ENCODE data around the gene MB.

Gene MB

DNA sequence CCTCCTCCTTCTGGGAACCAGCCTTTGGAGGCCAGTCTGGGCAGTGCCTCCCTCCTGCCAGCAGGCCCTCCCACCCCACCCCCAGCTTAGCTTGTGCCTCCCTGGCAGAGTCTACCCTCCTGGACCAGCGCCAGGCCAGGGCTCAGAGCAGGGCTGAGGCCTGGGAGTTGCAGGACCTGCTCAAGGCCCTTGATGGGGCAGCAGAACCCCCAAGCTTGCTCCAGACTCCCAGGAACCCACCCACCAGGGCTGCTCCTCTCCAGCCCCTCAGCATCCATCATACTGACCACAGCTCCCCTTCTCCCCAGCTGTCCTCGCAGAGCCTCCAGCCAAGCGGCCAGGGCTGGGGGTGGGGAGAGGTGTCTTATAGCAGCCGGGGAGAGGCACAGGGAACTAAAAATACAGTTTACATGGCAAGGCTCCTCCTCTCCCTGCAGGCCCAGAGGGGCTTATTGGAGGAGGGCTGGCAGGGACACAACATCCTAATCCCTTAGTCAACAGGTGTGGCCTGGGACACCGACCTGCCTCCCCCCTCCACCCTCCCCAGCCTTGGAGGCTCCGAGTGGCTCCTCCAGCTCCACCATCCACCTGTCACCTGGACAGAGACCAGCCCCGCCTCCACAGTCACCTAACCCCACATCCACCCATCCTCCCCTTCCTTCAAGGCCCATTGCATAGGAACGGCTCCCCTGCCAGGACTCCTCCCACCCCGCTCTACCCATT lies 5.2 kb upstream of the MB start:
- no peak for TF ChIP-seq ZNF274 (IDR thresholded peaks at IDR 0.05; ENCODE audit: low read depth, low read length)
- TF ChIP-seq YY1 (IDR thresholded peaks at IDR 0.05; ENCODE audit: insufficient read depth, insufficient read length): no peak
- no peak for TF ChIP-seq SUZ12 (IDR thresholded peaks at IDR 0.05; ENCODE audit: extremely low read depth, insufficient read depth, insufficient read length)
- Histone ChIP-seq H3K9ac (ENCODE audit: insufficient read length, low read depth) (peak overlapping the region; percentile 47), H3K27me3 (ENCODE audit: insufficient read depth, insufficient read length) (no peaks in the 10 kb centered on the region), H3K4me3 (ENCODE audit: insufficient read length, low read depth) (no peak overlapping the region), H3K9me3 (ENCODE audit: insufficient read depth, low read length) (no peaks in the 10 kb centered on the region), H3K4me1 (ENCODE audit: insufficient read depth, insufficient read length) (peaks cover 4% of the 10 kb centered on the region), H3K36me3 (ENCODE audit: insufficient read depth, insufficient read length, low read length) (no peaks in the 10 kb centered on the region)
- DNase-seq (ENCODE audit: low read depth, low spot score): no peak

- H3K4me3 ChIP-seq (ENCODE audit: insufficient read length, low read depth): no peak overlapping the region
- H3K4me1 ChIP-seq (ENCODE audit: insufficient read depth, insufficient read length): peaks cover 4% of the 10 kb centered on the region
- H3K27me3 ChIP-seq (ENCODE audit: insufficient read depth, insufficient read length): no peaks in the 10 kb centered on the region
- no peak for DNase-seq (ENCODE audit: low read depth, low spot score)
- H3K9me3 ChIP-seq (ENCODE audit: insufficient read depth, low read length): no peaks in the 10 kb centered on the region
- H3K9ac ChIP-seq (ENCODE audit: insufficient read length, low read depth): no peak overlapping the region
- TF ChIP-seq YY1 (IDR thresholded peaks at IDR 0.05; ENCODE audit: insufficient read depth, insufficient read length): no peak
- no peak for TF ChIP-seq ZNF274 (IDR thresholded peaks at IDR 0.05; ENCODE audit: low read depth, low read length)
- TF ChIP-seq SUZ12 (IDR thresholded peaks at IDR 0.05; ENCODE audit: extremely low read depth, insufficient read depth, insufficient read length): no peak
- no peaks in the 10 kb centered on the region for H3K36me3 ChIP-seq (ENCODE audit: insufficient read depth, insufficient read length, low read length)
Measured at GRCh38 chr22:35621451-35621850, 4.3 kb upstream of the MB start.

DNA sequence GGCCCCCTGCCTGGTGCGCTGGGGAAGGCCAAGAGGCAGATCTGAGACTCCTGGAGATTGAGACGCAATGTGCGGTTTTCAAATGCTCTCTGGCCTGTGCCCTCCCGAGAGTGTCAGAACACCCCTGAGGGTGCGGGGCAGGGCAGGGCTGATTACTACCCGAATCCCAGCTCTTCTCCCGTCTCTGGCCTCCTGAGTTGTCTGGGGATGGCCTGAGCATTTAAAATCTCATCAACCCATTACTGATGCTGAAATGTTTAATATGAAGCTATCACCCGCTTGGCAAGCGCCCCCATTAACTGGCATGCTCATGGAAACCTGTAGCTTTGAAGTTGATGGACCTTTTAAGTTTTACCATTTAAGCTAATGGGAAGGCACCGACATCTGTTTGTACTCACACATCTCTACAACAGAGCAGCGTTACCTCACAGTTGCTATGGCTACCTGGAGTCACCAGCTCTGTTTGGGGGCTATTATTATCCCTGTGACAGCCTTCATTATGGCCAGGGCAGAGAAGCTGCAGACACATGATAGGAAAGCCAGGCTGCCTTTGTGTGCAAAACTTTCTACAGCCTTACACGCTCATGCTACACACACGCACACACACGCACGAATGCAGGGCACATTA lies 3.6 kb upstream of the MB start:
- Histone ChIP-seq H3K4me3 (ENCODE audit: insufficient read length, low read depth) (no peak overlapping the region), H3K9me3 (ENCODE audit: insufficient read depth, low read length) (no peaks in the 10 kb centered on the region), H3K36me3 (ENCODE audit: insufficient read depth, insufficient read length, low read length) (no peaks in the 10 kb centered on the region), H3K9ac (ENCODE audit: insufficient read length, low read depth) (no peak overlapping the region), H3K27me3 (ENCODE audit: insufficient read depth, insufficient read length) (no peaks in the 10 kb centered on the region), H3K4me1 (ENCODE audit: insufficient read depth, insufficient read length) (peaks cover 4% of the 10 kb centered on the region)
- DNase-seq (ENCODE audit: low read depth, low spot score): no peak
- no peak for TF ChIP-seq ZNF274 (IDR thresholded peaks at IDR 0.05; ENCODE audit: low read depth, low read length)
- no peak for TF ChIP-seq YY1 (IDR thresholded peaks at IDR 0.05; ENCODE audit: insufficient read depth, insufficient read length)
- TF ChIP-seq SUZ12 (IDR thresholded peaks at IDR 0.05; ENCODE audit: extremely low read depth, insufficient read depth, insufficient read length): no peak

- DNase-seq (ENCODE audit: low read depth, low spot score): no peak
- Histone ChIP-seq H3K4me3 (ENCODE audit: insufficient read length, low read depth) (no peak overlapping the region), H3K36me3 (ENCODE audit: insufficient read depth, insufficient read length, low read length) (no peaks in the 10 kb centered on the region), H3K4me1 (ENCODE audit: insufficient read depth, insufficient read length) (peaks cover 8% of the 10 kb centered on the region), H3K9ac (ENCODE audit: insufficient read length, low read depth) (no peak overlapping the region), H3K27me3 (ENCODE audit: insufficient read depth, insufficient read length) (no peaks in the 10 kb centered on the region), H3K9me3 (ENCODE audit: insufficient read depth, low read length) (no peaks in the 10 kb centered on the region)
- TF ChIP-seq ZNF274 (IDR thresholded peaks at IDR 0.05; ENCODE audit: low read depth, low read length): no peak
Measured at GRCh38 chr22:35619336-35620094, 2.4 kb upstream of the MB start.

DNA sequence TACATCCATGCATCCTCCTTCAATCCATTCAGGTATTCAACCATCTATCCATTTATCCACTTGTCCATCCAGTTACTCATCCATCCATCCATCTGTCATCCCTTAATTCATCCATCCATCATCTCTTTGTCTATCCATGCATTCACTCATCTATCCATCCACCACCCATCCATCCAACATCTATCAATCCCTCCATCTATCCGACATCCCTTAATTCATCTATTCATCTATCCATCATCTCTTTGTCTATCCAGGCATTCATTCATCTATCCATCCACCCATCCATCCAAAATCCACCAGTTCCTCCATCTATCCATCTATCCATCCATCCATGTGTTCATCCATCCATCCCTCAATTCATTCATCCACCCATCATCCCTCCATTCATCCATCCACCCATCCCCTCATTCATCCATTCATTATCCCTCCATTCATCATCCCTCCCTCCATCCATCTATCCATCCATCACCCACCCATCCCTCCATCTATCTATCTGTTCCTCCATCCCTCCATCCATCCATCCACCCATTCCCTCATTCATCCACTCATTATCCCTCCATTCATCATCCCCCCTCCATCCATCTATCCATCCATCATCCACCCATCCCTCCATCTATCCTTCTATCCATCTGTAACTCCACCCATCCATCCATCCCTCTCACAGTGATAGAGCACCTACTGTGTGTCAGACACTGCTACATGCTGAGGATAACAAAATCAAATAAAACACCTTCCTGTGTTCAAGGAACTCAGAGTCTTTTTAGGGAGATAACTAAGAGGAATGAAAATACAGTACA lies 1.5 kb upstream of the MB start:
- TF ChIP-seq YY1 (IDR thresholded peaks at IDR 0.05; ENCODE audit: insufficient read depth, insufficient read length): no peak
- no peak for TF ChIP-seq ZNF274 (IDR thresholded peaks at IDR 0.05; ENCODE audit: low read depth, low read length)
- no peak for TF ChIP-seq SUZ12 (IDR thresholded peaks at IDR 0.05; ENCODE audit: extremely low read depth, insufficient read depth, insufficient read length)
- Histone ChIP-seq H3K9me3 (ENCODE audit: insufficient read depth, low read length) (no peaks in the 10 kb centered on the region), H3K4me3 (ENCODE audit: insufficient read length, low read depth) (no peak overlapping the region), H3K36me3 (ENCODE audit: insufficient read depth, insufficient read length, low read length) (no peaks in the 10 kb centered on the region), H3K4me1 (ENCODE audit: insufficient read depth, insufficient read length) (peaks cover 10% of the 10 kb centered on the region), H3K27me3 (ENCODE audit: insufficient read depth, insufficient read length) (no peaks in the 10 kb centered on the region), H3K9ac (ENCODE audit: insufficient read length, low read depth) (no peak overlapping the region)
- DNase-seq (ENCODE audit: low read depth, low spot score): no peak

DNA sequence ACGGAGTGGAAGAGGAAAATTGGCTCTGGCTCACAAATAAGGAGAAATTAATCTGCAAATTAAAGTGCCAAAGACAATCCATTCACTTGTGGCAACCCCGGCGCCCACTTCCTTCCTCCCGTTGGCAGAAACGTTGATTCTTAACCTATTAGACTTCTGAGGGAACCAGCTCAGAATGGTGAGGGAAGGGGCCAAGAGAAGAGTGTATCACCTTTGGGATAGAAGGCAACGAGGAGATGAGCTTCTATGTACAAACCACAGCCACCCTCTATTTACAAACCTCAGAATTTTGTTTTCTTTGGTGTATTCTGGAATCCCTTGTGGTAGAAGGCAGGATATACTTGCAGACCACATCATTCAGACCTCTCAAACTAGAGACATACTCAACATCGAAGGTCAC lies 1.1 kb downstream of the MB start:
- no peak for DNase-seq (ENCODE audit: low read depth, low spot score)
- Histone ChIP-seq H3K4me3 (ENCODE audit: insufficient read length, low read depth) (no peak overlapping the region), H3K4me1 (ENCODE audit: insufficient read depth, insufficient read length) (peaks cover 6% of the 10 kb centered on the region), H3K9me3 (ENCODE audit: insufficient read depth, low read length) (no peaks in the 10 kb centered on the region), H3K27me3 (ENCODE audit: insufficient read depth, insufficient read length) (no peaks in the 10 kb centered on the region), H3K9ac (ENCODE audit: insufficient read length, low read depth) (no peak overlapping the region), H3K36me3 (ENCODE audit: insufficient read depth, insufficient read length, low read length) (no peaks in the 10 kb centered on the region)
- TF ChIP-seq ZNF274 (IDR thresholded peaks at IDR 0.05; ENCODE audit: low read depth, low read length): no peak
- no peak for TF ChIP-seq SUZ12 (IDR thresholded peaks at IDR 0.05; ENCODE audit: extremely low read depth, insufficient read depth, insufficient read length)
- TF ChIP-seq YY1 (IDR thresholded peaks at IDR 0.05; ENCODE audit: insufficient read depth, insufficient read length): no peak
